Measurements from ENCODE around the gene RTEL1. TPM values are rescaled to one million over a fixed set of nuclear protein-coding genes. Genes with fewer than 3 reads are reported as not detected.

The RTEL1 gene
- total RNA-seq, 1 experiment from 2014 or later, result 33.4 TPM

GRCh38 chr20:63731410-63731809, 73.3 kb downstream of the RTEL1 start:
- no peak overlapping the region for H3K14ac ChIP-seq (ENCODE audit: insufficient read depth, low read length)
- H3K27ac Mint-ChIP-seq, result no peak overlapping the region
- H3K9me3 ChIP-seq (ENCODE audit: control insufficient read depth, low read depth, low read length), result no peaks in the 10 kb centered on the region
- H3K79me1 ChIP-seq (ENCODE audit: insufficient read depth, low read depth, low read length, poor library complexity, severe bottlenecking), result peaks cover 3% of the 10 kb centered on the region
- H3K4me2 ChIP-seq (ENCODE audit: insufficient read depth, insufficient read length, low read length), result no peak overlapping the region
- H2BK5ac ChIP-seq (ENCODE audit: insufficient read length, low read length), result no peak overlapping the region
- H3K79me2 ChIP-seq (ENCODE audit: insufficient read depth, low read length), result no peaks in the 10 kb centered on the region
- no peak overlapping the region for H3K23ac ChIP-seq (ENCODE audit: insufficient read length, low read depth, low read length)
- no peak overlapping the region for H4K91ac ChIP-seq (ENCODE audit: insufficient read length, low read depth, low read length)
- TF ChIP-seq CTCF (conservative IDR thresholded peaks at IDR 0.05), result no peak
- H3K27me3 ChIP-seq (ENCODE audit: insufficient read depth, low read length), result no peaks in the 10 kb centered on the region
- no peaks in the 10 kb centered on the region for H3K23me2 ChIP-seq (ENCODE audit: insufficient read length, low read depth, low read length, poor library complexity, severe bottlenecking)
- H3K4me1 Mint-ChIP-seq, result no peaks in the 10 kb centered on the region
- no peak overlapping the region for H3K27ac ChIP-seq (ENCODE audit: insufficient read length, low read depth, low read length)
- no peak overlapping the region for H3K4ac ChIP-seq (ENCODE audit: low read depth, low read length)
- H3K9me3 Mint-ChIP-seq, result no peaks in the 10 kb centered on the region
- no peak overlapping the region for H2BK120ac ChIP-seq (ENCODE audit: low read depth, low read length, poor library complexity, severe bottlenecking)
- no peak overlapping the region for H3T11ph ChIP-seq (ENCODE audit: low read length)
- H2BK20ac ChIP-seq (ENCODE audit: low read depth, low read length, poor library complexity, severe bottlenecking), result no peak overlapping the region
- no peak overlapping the region for H3K4me3 Mint-ChIP-seq
- no peak overlapping the region for H3K56ac ChIP-seq (ENCODE audit: insufficient read length, low read depth, low read length)
- no peak overlapping the region for H2BK12ac ChIP-seq (ENCODE audit: insufficient read length, low read depth, low read length)
- no peaks in the 10 kb centered on the region for H3K4me1 ChIP-seq (ENCODE audit: insufficient read depth, low read length)
- no peak overlapping the region for H4K8ac ChIP-seq (replicated peaks; ENCODE audit: insufficient read length, low read depth, low read length)
- H3K27me3 Mint-ChIP-seq (ENCODE audit: low read depth), result no peaks in the 10 kb centered on the region; the same call in 1 of the 2 replicates
- no CpG with 5 or more reads among the region's 5 CpGs for WGBS (ENCODE audit: extremely low coverage, insufficient read length, low lambda C conversion rate)
- peaks cover 11 to 42% (median 19%) of the 10 kb centered on the region in 3 experiments; a peak in 6 of 7 replicates for H3K36me3 Mint-ChIP-seq (ENCODE audit: insufficient read depth in 1 of 3, low read depth in 3 of 3)
- H4K5ac ChIP-seq (ENCODE audit: insufficient read length, low read depth, low read length), result no peak overlapping the region
- H2BK15ac ChIP-seq (ENCODE audit: low read depth, low read length), result no peak overlapping the region
- no peak overlapping the region for H3K18ac ChIP-seq (ENCODE audit: insufficient read length, low read depth, low read length)
- no peak overlapping the region for H2AFZ ChIP-seq (ENCODE audit: low read length)
- DNase-seq, result no peak
- H3K9ac ChIP-seq (ENCODE audit: extremely low read depth, insufficient read length, low read length), result no peak overlapping the region
- H4K20me1 ChIP-seq (ENCODE audit: control insufficient read depth, insufficient read depth, insufficient read length), result no peaks in the 10 kb centered on the region
- H2AK5ac ChIP-seq (ENCODE audit: insufficient read length, low read length), result no peak overlapping the region
